Upper lobe of left lung (tissue), 4 donors: ENCODE measurements around the gene PPFIA2.

ENCODE experiments used
- CTCF ChIP-seq, 6 experiments: fragments of 450-650 bp in 4 of 6; fragments of 200-600 bp in 2 of 6; sonication (generic) in 2 of 6; IDR thresholded peaks; one replicate each; pipeline ENCODE4 v1.5.1; 2016 to 2019; ENCODE audit warnings: antibody characterized with exemption in 6 of 6
- POLR2A ChIP-seq, 4 donors: fragments of 450-650 bp; IDR thresholded peaks; one replicate each; pipeline ENCODE4 v1.5.1; 2016 to 2017; ENCODE audit warnings: antibody characterized with exemption in 4 of 4, mild to moderate bottlenecking in 2 of 4
- POLR2AphosphoS5 ChIP-seq, 2 donors: sonication (generic); formaldehyde crosslinking; IDR thresholded peaks; one replicate each; pipeline ENCODE4 v1.5.1; 2017; ENCODE audit warnings: antibody characterized with exemption in 2 of 2

- peak; percentile 6 to 55 (median 47) for TF ChIP-seq CTCF (IDR thresholded peaks at IDR 0.05)
- TF ChIP-seq POLR2AphosphoS5 (IDR thresholded peaks at IDR 0.05): no peak
- no peak for TF ChIP-seq POLR2A (IDR thresholded peaks at IDR 0.05)
Measured at GRCh38 chr12:81627336-81628189, 131.6 kb downstream of the PPFIA2 start.
